WTC11 (cell line): ENCODE data around the gene KATNBL1. TPM values are rescaled to one million over a fixed set of nuclear protein-coding genes. Genes with fewer than 3 reads are reported as not detected.

Experiments used
- ATAC-seq: fragments of 200-7000 bp; cut with Tn5 transposase; 2 replicates; pipeline ENCODE4 v1.10.0; 2021; ENCODE audit warnings: mild to moderate bottlenecking, moderate library complexity
- CTCF ChIA-PET: fragments of 300-600 bp; sonication (Branson Sonifier 250); formaldehyde crosslinking; loops from one replicate; lab custom pipeline; 2021; ENCODE audit warnings: antibody characterized with exemption; lab: Charles Lee
- POLR2A ChIA-PET: fragments of 350-600 bp; sonication (Branson Sonifier 250); formaldehyde crosslinking; loops from one replicate; lab custom pipeline; 2021; ENCODE audit warnings: antibody characterized with exemption; lab: Charles Lee
- DNase-seq: peaks from one replicate; pipeline ENCODE4 v3.0.0; 2021; ENCODE audit warnings: low spot score
- H3K27ac Mint-ChIP-seq: 2 replicates; pipeline ENCODE4 v1.8.0; 2021; ENCODE audit warnings: mixed read lengths
- H3K27me3 Mint-ChIP-seq: 2 replicates; pipeline ENCODE4 v1.8.0; 2021; ENCODE audit warnings: low read depth, mild to moderate bottlenecking, moderate library complexity, mixed read lengths
- H3K36me3 Mint-ChIP-seq: 2 replicates; pipeline ENCODE4 v1.8.0; 2021; ENCODE audit warnings: mixed read lengths
- H3K4me1 Mint-ChIP-seq: 2 replicates; pipeline ENCODE4 v1.8.0; 2022; ENCODE audit warnings: mixed read lengths
- H3K4me3 Mint-ChIP-seq: 2 replicates; pipeline ENCODE4 v1.8.0; 2021; ENCODE audit warnings: mild to moderate bottlenecking, moderate library complexity, mixed read lengths
- H3K9me3 Mint-ChIP-seq: 2 replicates; pipeline ENCODE4 v1.8.0; 2021; ENCODE audit warnings: mixed read lengths
- ATF1 ChIP-seq: sonication (generic); formaldehyde crosslinking; IDR thresholded peaks from 2 replicates; pipeline ENCODE4 v1.8.1; 2023; ENCODE audit warnings: mild to moderate bottlenecking, moderate library complexity, missing genetic modification reagents
- CREM ChIP-seq: sonication (generic); formaldehyde crosslinking; IDR thresholded peaks from 2 replicates; pipeline ENCODE4 v1.8.1; 2022; ENCODE audit warnings: mild to moderate bottlenecking, missing genetic modification reagents, moderate library complexity
- GABPB1 ChIP-seq: sonication (generic); formaldehyde crosslinking; IDR thresholded peaks from 2 replicates; pipeline ENCODE4 v1.8.1; 2023; ENCODE audit warnings: mild to moderate bottlenecking, missing genetic modification reagents
- JUN ChIP-seq: sonication (generic); formaldehyde crosslinking; IDR thresholded peaks from 2 replicates; pipeline ENCODE4 v1.8.0; 2023; ENCODE audit warnings: mild to moderate bottlenecking, missing genetic modification reagents
- MXD4 ChIP-seq: fragments of 250-450 bp; sonication (Bioruptor Pico); IDR thresholded peaks from 2 replicates; pipeline ENCODE4 v1.8.0; 2021; ENCODE audit warnings: mild to moderate bottlenecking, moderate library complexity, borderline replicate concordance
- MYBL2 ChIP-seq: sonication (generic); formaldehyde crosslinking; IDR thresholded peaks from 2 replicates; pipeline ENCODE4 v1.8.1; 2023; ENCODE audit warnings: mild to moderate bottlenecking, moderate library complexity, missing genetic modification reagents
- NFYB ChIP-seq: sonication (generic); formaldehyde crosslinking; conservative IDR thresholded peaks from 2 replicates; pipeline ENCODE4 v1.8.0; 2022; ENCODE audit warnings: low read depth, missing genetic modification reagents
- NR3C1 ChIP-seq: sonication (generic); formaldehyde crosslinking; conservative IDR thresholded peaks from 2 replicates; pipeline ENCODE4 v1.8.1; 2023; ENCODE audit warnings: low read depth, mild to moderate bottlenecking, missing genetic modification reagents
- OVOL2 ChIP-seq: fragments of 250-450 bp; sonication (Bioruptor Pico); IDR thresholded peaks from 2 replicates; pipeline ENCODE4 v1.9.0; 2021; ENCODE audit warnings: mild to moderate bottlenecking, borderline replicate concordance
- SMAD3 ChIP-seq: sonication (generic); formaldehyde crosslinking; IDR thresholded peaks from 2 replicates; pipeline ENCODE4 v1.8.0; 2022; ENCODE audit warnings: missing genetic modification reagents, mild to moderate bottlenecking, borderline replicate concordance
- SP1 ChIP-seq: sonication (generic); formaldehyde crosslinking; conservative IDR thresholded peaks from 2 replicates; pipeline ENCODE4 v1.8.1; 2022; ENCODE audit warnings: missing genetic modification reagents
- TEAD4 ChIP-seq: sonication (generic); formaldehyde crosslinking; IDR thresholded peaks from 2 replicates; pipeline ENCODE4 v1.8.0; 2022; ENCODE audit warnings: mild to moderate bottlenecking, missing genetic modification reagents
- ZBTB21 ChIP-seq: sonication (generic); formaldehyde crosslinking; IDR thresholded peaks from 2 replicates; pipeline ENCODE4 v1.8.1; 2023; ENCODE audit warnings: mild to moderate bottlenecking, missing genetic modification reagents, borderline replicate concordance
- ZNF121 ChIP-seq: sonication (generic); formaldehyde crosslinking; IDR thresholded peaks from 2 replicates; pipeline ENCODE4 v1.8.0; 2023; ENCODE audit warnings: missing genetic modification reagents
- ZNF219 ChIP-seq: sonication (generic); formaldehyde crosslinking; IDR thresholded peaks from 2 replicates; pipeline ENCODE4 v1.8.0; 2023; ENCODE audit warnings: missing genetic modification reagents, mild to moderate bottlenecking, borderline replicate concordance
- ZNF263 ChIP-seq: sonication (generic); formaldehyde crosslinking; IDR thresholded peaks from 2 replicates; pipeline ENCODE4 v1.8.1; 2022; ENCODE audit warnings: low read depth, mild to moderate bottlenecking, moderate library complexity, missing genetic modification reagents
- ZNF671 ChIP-seq: fragments of 250-450 bp; sonication (Bioruptor Pico); IDR thresholded peaks from 2 replicates; pipeline ENCODE4 v1.8.0; 2021; ENCODE audit warnings: mild to moderate bottlenecking
- total RNA-seq: library from RNA; stranded (reverse); gene quantifications from 3 replicates; pipeline ENCODE4 v1.2.3, GENCODE V29; 2021
- TF ChIP-seq, protein P1 (sequence below): sonication (generic); formaldehyde crosslinking; IDR thresholded peaks from 2 replicates; pipeline ENCODE4 v1.8.1; 2022; ENCODE audit warnings: mild to moderate bottlenecking, moderate library complexity, missing genetic modification reagents
- TF ChIP-seq, protein P2 (sequence below): fragments of 250-450 bp; sonication (Bioruptor Pico); IDR thresholded peaks from 2 replicates; pipeline ENCODE4 v1.9.0; 2021; ENCODE audit warnings: moderate library complexity, mild to moderate bottlenecking, inconsistent platforms, borderline replicate concordance
- TF ChIP-seq, protein P3 (sequence below): sonication (generic); formaldehyde crosslinking; IDR thresholded peaks from 2 replicates; pipeline ENCODE4 v1.8.1; 2023; ENCODE audit warnings: mild to moderate bottlenecking, missing genetic modification reagents, borderline replicate concordance
- TF ChIP-seq, protein P4 (sequence below): sonication (generic); formaldehyde crosslinking; IDR thresholded peaks from 2 replicates; pipeline ENCODE4 v1.8.1; 2023; ENCODE audit warnings: mild to moderate bottlenecking, missing genetic modification reagents
- TF ChIP-seq, protein P5 (sequence below): sonication (generic); formaldehyde crosslinking; IDR thresholded peaks from 2 replicates; pipeline ENCODE4 v1.8.0; 2022; ENCODE audit warnings: mild to moderate bottlenecking, missing genetic modification reagents

The KATNBL1 gene
- total RNA-seq, 1 experiment from 2014 or later = 45.8 TPM

GRCh38 chr15:34126522-34126921 is 83.4 kb downstream of the KATNBL1 start (continued):
- TF ChIP-seq GABPB1 (CRISPR knock-in tag) (no peak), ZBTB21 (no peak), ZNF263 (CRISPR knock-in tag) (no peak), ZNF671 (CRISPR knock-in tag) (no peak), MYBL2 (CRISPR knock-in tag) (no peak), NR3C1 (CRISPR knock-in tag) (no peak)
- TF ChIP-seq, protein P1, sequence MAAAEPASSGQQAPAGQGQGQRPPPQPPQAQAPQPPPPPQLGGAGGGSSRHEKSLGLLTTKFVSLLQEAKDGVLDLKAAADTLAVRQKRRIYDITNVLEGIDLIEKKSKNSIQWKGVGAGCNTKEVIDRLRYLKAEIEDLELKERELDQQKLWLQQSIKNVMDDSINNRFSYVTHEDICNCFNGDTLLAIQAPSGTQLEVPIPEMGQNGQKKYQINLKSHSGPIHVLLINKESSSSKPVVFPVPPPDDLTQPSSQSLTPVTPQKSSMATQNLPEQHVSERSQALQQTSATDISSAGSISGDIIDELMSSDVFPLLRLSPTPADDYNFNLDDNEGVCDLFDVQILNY (CRISPR knock-in tag) = no peak

GRCh38 chr15:34125945-34126344 is 84.0 kb downstream of the KATNBL1 start:
- peaks cover 8% of the 10 kb centered on the region for H3K4me1 Mint-ChIP-seq
- no peaks in the 10 kb centered on the region for H3K36me3 Mint-ChIP-seq
- H3K27me3 Mint-ChIP-seq = no peaks in the 10 kb centered on the region; the same call in 1 of the 2 replicates
- H3K27ac Mint-ChIP-seq = no peak overlapping the region
- ChIA-PET POLR2A (no interaction called here), CTCF (interaction anchor here (0.6 to 1.3 kb wide), 4 partner anchors 11 to 84 kb away, joined by 3 to 5 read pairs (median 4); partner anchors contain the start of gene KATNBL1)
- ATAC-seq = no peak
- TF ChIP-seq, protein P2, sequence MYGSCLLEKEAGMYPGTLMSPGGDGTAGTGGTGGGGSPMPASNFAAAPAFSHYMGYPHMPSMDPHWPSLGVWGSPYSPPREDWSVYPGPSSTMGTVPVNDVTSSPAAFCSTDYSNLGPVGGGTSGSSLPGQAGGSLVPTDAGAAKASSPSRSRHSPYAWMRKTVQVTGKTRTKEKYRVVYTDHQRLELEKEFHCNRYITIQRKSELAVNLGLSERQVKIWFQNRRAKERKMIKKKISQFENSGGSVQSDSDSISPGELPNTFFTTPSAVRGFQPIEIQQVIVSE (CRISPR knock-in tag) = no peak
- TF ChIP-seq NFYB (no peak), ATF1 (CRISPR knock-in tag) (no peak), MXD4 (CRISPR knock-in tag) (no peak), MYBL2 (CRISPR knock-in tag) (no peak), TEAD4 (CRISPR knock-in tag) (no peak), ZNF121 (CRISPR knock-in tag) (no peak), SMAD3 (no peak), CREM (no peak), OVOL2 (CRISPR knock-in tag) (no peak), ZNF671 (CRISPR knock-in tag) (no peak), SP1 (CRISPR knock-in tag) (no peak), GABPB1 (CRISPR knock-in tag) (no peak), ZNF219 (CRISPR knock-in tag) (no peak), JUN (no peak)
- TF ChIP-seq, protein P3, sequence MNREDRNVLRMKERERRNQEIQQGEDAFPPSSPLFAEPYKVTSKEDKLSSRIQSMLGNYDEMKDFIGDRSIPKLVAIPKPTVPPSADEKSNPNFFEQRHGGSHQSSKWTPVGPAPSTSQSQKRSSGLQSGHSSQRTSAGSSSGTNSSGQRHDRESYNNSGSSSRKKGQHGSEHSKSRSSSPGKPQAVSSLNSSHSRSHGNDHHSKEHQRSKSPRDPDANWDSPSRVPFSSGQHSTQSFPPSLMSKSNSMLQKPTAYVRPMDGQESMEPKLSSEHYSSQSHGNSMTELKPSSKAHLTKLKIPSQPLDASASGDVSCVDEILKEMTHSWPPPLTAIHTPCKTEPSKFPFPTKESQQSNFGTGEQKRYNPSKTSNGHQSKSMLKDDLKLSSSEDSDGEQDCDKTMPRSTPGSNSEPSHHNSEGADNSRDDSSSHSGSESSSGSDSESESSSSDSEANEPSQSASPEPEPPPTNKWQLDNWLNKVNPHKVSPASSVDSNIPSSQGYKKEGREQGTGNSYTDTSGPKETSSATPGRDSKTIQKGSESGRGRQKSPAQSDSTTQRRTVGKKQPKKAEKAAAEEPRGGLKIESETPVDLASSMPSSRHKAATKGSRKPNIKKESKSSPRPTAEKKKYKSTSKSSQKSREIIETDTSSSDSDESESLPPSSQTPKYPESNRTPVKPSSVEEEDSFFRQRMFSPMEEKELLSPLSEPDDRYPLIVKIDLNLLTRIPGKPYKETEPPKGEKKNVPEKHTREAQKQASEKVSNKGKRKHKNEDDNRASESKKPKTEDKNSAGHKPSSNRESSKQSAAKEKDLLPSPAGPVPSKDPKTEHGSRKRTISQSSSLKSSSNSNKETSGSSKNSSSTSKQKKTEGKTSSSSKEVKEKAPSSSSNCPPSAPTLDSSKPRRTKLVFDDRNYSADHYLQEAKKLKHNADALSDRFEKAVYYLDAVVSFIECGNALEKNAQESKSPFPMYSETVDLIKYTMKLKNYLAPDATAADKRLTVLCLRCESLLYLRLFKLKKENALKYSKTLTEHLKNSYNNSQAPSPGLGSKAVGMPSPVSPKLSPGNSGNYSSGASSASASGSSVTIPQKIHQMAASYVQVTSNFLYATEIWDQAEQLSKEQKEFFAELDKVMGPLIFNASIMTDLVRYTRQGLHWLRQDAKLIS (CRISPR knock-in tag) = no peak
- TF ChIP-seq, protein P4, sequence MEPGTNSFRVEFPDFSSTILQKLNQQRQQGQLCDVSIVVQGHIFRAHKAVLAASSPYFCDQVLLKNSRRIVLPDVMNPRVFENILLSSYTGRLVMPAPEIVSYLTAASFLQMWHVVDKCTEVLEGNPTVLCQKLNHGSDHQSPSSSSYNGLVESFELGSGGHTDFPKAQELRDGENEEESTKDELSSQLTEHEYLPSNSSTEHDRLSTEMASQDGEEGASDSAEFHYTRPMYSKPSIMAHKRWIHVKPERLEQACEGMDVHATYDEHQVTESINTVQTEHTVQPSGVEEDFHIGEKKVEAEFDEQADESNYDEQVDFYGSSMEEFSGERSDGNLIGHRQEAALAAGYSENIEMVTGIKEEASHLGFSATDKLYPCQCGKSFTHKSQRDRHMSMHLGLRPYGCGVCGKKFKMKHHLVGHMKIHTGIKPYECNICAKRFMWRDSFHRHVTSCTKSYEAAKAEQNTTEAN (CRISPR knock-in tag) = no peak
- TF ChIP-seq, protein P5, sequence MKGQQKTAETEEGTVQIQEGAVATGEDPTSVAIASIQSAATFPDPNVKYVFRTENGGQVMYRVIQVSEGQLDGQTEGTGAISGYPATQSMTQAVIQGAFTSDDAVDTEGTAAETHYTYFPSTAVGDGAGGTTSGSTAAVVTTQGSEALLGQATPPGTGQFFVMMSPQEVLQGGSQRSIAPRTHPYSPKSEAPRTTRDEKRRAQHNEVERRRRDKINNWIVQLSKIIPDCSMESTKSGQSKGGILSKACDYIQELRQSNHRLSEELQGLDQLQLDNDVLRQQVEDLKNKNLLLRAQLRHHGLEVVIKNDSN (CRISPR knock-in tag) = no peak
- TF ChIP-seq, all 79 proteins: peak for 0
- Mint-ChIP-seq H3K4me3 (no peak overlapping the region), H3K9me3 (no peaks in the 10 kb centered on the region)
- DNase-seq = no peak
